NCI-H69 (cell line): ENCODE measurements around the gene PDE9A.
A peak's percentile ranks its signal among the peaks of the same experiment; 100 is the strongest.

ENCODE experiments used
- DNase-seq: peaks from one replicate; lab custom pipeline; 2025; lab: John Stamatoyannopoulos, UW

Gene PDE9A

DNA sequence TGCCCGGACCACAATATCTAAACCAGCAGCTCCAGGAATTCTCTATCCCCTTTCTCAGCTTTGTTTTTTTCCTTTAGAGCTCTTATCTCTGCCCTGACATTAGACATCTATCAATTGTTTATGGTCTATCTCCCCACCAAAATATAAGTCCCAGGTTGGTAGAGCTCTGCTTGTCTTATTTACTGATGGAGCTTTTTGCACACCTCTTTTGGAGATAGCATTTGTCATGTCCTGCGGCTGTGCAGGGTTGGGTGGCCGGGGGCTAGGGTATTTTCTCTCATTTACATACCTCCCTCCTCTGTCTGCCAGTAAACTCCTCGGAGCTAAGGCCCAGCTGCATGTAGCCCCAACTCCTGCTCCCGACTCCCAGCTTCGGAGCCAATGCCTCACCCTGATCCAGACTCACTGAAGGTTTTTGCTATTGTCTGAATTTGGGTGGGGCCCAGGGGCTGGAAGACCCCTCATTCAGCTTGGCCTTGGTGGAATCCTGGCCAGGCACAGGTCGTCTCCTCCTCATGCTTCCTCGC lies 11.1 kb upstream of the PDE9A start:
- DNase-seq = no peak

DNA sequence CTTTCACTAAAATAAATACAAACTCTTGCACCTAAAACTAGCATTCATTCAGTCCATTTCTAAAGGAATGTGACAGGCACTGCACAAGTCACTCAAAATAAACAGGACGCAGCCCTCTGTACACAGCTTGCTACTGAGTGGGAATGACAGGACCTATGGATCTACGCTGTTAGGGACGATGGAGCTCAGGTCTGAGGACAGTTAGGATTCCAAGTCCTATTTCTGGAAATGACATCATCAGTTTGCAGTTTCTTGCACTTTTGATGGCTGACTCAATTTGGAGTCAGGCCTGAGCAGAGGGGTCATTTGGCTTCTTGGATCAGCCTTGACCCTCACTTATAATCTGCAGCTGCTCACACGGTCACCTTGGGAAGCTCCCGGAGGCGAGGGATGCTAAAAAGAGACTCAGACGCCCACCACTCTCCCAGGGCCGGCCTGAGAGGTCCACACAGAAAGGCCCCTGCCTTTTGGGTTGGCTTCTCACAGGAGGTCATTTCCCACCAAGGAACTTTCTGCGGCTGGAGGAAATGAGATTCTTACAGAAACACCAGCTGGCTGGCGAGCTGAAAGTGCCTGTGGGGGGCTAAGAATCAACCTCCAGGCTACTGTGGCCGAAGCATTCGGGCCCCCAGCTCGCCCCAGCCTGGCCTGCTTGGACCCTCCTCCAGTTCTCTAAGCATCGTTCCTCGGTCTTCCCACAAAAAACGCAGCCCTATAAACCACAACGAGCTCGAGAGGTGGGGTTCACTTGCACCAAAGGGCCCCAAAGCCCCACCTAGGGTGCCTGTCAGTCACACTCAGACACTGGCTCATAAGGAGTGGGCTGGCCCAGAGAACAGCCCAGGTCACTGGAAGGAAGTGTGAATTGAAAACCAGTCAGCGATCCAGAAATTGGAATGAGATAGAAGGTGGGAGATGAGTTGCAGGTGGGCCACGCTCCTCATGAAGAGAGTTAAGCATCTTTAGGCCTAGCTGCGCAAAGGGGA lies 8.9 kb upstream of the PDE9A start:
- DNase-seq = no peak

DNA sequence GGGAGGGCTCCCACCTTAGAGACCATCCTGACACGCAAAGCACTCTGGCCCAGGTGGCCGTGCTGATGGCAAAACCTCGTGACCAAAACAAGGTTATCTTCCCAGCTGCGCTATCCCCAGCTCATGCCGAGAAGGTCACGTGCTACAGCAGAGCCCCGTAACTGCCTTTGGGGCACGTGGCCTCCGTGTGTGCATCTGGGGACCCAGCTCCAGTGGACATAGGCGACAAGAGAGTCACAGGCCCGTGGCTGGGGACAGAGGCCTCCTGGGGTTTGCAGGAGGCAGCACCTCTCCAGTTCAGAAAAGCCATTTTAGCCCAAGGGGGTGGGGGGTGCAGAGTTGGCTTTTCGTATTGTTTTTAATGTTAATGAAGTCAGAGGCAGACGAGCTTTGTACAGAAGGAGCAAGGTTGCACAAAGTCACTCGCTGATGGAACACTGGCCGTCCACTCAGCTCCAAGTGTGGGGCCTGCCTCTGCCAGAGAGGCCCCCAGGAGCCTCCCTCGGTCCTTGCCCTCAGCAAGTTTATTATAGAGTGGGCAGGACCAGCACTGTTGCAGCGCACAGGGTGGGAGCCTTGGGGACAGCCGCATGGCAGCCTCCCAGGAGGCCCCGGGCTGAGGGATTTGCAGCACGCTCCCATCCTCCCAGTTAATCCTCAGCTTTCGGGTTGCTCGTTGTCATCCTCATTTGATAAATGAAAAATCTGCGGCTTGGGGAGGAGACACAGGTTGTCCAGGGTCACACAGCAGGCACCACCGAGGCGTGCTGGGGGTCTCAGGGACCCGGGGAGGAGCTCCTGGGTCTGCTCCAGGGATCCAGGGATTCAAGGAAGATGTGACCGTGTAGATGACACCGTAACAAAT lies 8.0 kb upstream of the PDE9A start:
- DNase-seq = no peak

GRCh38 chr21:42646076-42646825 lies 7.2 kb upstream of the PDE9A start:
- DNase-seq = no peak

GRCh38 chr21:42646836-42647235 lies 6.6 kb upstream of the PDE9A start:
- no peak for DNase-seq

DNA sequence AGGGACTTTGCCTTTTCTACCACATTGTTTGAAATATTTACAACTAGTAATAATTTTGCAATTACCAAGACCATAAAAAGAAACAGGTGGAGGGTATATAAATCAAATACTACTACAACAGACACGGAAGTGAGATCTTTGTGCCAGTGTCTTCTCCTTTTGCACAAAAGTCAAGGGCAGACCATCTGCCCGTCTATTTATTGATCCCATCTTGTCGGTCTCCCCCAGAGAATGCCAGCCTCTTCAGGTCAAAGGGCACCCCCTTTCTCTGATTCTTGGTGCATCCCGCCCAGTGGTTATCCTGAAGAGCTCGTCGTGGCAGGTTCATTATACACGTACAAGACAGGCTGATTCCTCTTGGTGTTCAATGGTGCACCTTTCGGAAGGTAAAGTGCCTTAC lies 4.8 kb upstream of the PDE9A start:
- DNase-seq = no peak

DNA sequence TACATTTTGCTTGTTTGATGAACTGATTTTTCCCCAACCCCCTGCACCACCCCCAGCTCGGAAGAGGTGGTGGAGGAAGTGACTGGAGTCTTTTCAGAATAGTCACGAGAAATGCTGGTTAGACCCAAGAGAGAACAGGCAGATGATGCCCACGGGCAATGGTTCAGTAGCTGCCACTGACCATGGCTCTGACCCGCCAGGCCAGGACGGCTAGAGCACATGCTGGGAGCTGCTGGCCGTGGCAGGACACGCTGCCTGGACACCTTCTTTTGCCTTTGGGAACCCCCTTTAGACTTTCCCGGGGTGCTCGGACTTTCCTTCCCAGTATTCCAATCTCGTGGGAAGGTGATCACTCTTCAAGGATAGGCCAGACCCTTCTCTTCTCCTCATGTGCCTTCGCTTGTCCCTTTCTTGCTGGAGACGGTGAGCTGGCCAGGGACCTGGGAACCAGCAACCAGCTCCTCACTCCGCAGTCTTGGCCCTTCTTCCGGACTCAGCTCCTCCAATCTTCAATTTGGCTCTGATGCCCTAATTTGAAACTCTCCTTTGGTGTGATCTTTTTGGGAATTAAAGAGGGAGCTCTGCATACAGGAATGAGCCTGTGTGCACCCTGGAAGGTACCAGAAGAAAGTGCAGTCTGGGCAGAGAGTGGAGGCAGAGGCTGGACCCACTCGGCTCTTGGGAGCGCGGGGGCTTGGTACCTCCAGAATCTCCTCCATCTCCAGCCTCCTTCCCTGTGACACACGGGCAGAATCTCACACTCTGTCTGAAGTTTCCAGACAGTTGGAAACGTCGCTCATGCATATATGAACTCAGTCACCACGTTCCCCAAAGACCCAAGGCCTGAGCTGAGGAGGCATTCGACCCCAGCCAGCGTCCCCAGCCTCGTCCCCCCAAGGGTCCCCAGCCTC lies 4.0 kb upstream of the PDE9A start:
- DNase-seq = no peak

DNA sequence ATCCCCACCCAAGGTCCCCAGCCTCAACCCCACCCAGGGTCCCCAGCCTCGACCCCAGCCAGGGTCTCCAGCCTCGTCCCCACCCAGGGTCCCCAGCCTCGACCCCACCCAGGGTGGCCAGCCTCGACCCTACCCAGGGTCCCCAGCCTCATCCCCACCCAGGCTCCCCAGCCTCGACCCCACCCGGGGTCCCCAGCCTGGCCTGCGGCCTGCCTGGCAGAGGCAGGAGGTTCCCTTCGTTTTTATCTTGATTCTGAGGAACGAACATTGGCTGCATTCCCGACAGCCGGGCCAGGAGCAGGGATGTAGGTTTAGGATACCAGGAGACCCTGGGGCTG lies 3.4 kb upstream of the PDE9A start:
- no peak for DNase-seq

- no peak for DNase-seq
Measured at GRCh38 chr21:42650441-42651421, 2.7 kb upstream of the PDE9A start.

DNA sequence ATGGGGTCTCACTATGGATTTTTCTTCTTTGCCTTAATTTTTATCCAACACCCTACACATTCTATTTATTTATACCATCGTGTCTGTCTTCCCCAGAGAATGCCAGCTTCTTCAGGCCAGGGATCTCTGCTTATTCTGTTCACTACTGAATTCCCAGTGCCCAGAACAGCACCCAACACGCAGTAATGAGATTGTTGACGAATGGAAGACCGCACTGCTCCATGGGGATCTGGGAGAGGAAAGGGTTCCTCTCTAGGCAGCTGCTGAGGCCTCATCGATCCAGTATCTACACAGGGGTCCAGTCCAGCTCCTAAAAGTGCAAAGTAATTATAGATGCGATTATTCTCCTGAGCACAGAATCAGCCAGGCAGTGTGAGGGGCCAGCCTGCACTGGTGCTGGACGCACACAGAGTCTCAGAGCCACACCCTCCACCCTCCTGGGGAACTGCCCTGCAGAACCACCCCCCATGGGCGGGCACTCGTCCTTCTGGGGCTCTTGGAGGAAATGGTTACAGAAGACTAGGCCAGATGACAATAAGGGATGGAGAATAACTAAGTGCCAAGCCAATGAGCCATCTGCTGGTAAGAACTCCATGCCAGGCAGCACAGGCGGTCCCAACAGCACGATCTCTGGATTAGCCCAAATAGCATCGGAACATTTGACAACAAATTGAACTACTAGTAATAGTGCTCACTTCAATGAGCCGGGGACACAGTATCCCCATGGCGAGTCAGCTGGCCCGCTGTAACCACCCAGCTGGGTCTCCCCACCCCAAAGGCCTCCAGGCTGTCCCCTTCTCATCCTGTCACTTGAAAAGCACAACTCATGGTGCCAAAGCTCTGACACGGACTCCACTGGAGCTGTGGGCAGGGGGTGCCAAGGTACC lies 1.7 kb upstream of the PDE9A start:
- DNase-seq = peak; percentile 71

- peak; percentile 74 for DNase-seq
Measured at GRCh38 chr21:42652527-42653230, 742 bp upstream of the PDE9A start.

GRCh38 chr21:42654179-42654912 lies 925 bp downstream of the PDE9A start:
- DNase-seq = peak; percentile 85

GRCh38 chr21:42654913-42655795 lies 1.7 kb downstream of the PDE9A start:
- DNase-seq = peak; percentile 60

DNA sequence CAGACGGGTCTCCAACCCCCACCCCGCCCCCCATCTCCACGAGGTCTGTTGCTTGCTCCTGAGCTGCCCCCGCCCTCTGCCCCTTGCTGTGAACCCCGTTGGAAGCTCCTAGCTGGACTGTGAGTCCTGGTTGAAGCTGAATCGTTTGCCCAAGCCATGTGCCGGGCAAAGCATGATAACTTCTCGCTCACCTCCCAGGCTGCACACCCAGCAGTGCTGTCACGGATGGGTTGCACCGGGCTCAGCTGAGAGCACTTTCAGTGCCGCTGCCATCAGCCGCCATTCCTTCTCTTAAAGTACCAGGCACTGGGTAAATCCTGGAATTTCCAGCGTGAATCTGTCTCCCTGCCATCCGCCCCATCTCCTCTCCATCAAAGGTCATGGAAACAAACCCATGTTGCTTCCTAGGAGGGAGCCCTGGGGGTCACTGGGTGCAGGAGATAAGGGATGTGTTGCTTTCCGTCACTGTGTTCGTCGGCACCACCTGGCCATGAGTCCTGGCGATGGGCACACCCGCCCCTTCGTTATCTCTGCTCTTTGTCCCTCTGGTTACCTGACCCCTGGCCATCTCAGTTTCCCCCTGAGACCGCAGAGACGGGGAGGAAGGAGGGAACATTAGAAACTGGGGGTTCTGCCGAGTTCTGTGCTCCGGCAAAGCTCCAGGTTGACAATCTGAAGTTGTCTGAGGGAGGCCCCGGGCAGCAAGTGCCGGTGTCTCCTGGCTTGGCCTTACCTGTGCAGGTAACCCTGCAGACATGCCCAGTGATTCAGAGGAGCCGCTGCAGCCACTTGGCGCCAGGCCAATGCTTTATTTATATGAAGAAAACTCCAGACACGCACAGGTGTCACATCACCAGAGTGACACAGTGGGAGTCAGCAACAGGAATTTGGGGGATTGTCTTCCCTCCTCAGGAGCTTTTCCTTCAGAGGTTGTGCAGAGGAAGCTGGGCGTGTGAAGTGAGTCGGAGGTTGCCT lies 2.7 kb downstream of the PDE9A start:
- DNase-seq = peak; percentile 70

DNA sequence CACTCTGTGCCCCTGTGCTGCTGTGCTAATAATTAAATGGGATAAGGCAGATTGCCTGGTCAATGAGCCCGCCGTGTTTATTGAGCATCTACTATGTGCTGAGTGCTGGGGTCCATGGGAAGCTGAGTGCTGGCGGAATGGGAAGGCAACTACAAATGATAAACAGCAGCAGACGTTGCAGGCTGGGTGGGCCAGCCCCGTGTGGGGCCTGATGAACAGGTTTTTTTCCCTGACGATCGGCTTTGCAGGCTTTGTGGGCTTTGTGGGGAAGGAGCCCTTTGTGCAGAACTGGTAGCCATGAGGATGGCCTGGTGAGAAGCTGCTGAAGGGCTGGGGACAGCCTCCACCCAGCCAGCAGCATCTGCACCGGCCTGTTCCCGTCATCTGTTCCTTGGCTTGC lies 3.5 kb downstream of the PDE9A start:
- DNase-seq = peak; percentile 38
